G401 (cell line): ENCODE data around the gene CSF1R. TPM values are rescaled to one million over a fixed set of nuclear protein-coding genes. Genes with fewer than 3 reads are reported as not detected.

Source experiments
- DNase-seq: peaks from one replicate; pipeline ENCODE4 v3.0.0-alpha.2; 2015; ENCODE audit warnings: low spot score
- in situ Hi-C: cut with HindIII; loops from 2 replicates; pipeline ENCODE4 v1.10.0; 2016; ENCODE audit warnings: low sequenced_read_pairs, mixed read lengths
- total RNA-seq: library from RNA; depleted of rRNA; stranded (reverse); fragments of >200 nt; shearing (Covaris generic); gene quantifications from 2 replicates; pipeline ENCODE4 v1.2.3, GENCODE V29; 2014; rRNA removed

Gene CSF1R
- total RNA-seq, 1 experiment from 2014 or later = 1.1 TPM

DNA sequence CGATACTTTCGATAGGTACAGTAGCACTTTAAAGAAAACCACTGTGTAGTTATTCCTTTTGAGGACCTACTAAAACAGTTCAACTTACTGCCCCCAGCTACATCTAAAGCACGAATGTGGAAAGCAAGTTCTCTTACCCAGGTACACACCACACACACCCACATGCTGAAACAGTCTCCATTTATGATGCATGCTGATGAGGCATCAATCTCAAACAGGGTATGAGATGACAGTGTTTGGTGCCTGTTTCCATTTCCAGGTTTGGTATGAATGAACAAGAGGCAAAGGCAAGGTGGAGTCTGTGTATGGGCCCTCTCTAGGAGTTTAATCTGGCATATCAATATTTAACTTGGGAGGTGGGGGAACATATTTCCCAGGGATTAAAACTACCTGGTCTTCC, 71.9 kb downstream of the CSF1R start:
- in situ Hi-C loops = no loop called here
- DNase-seq = no peak

DNA sequence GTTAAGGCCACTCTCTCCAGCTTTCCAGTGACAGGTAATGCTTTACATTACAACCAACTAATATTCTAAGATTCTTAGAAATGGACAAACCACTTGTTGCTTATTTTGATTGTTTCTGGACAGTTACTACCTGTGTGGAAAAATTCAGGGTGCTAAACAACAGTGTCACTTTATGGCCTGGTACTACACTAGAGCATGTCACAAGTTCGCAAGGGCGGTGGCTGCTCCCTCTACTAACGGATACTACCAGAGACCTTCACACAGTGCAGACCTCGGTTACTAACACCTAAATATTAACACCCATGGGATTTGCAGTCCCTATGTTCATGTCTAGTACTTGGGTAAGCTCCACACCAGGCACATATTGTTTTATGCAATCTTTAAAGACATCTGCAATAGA, 72.4 kb downstream of the CSF1R start:
- DNase-seq = no peak
- in situ Hi-C loops = no loop called here

- in situ Hi-C loops = no loop called here
- DNase-seq = peak; percentile 37
These were observed 76.5 kb downstream of the CSF1R start for GRCh38 chr5:150009671-150010387.

DNA sequence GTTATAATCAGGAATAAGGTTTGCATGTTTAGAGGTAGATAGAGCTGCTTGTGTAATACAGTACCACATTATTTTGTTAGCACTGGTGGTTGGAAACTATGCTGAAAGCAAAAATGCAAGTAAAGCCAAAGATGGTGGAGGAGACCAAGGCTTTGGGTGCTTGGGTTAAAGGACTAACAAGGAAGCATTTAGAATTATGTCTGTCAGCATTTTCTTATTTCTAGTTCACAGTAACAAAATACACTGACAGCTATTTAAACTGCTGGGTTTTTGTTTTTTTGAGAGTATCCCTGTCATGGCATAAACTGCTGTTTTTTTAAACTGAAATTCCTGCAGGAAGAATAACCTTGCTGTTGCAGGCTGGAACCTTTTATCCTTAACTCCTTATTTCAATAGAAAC, 79.3 kb downstream of the CSF1R start:
- in situ Hi-C loops = no loop called here

DNA sequence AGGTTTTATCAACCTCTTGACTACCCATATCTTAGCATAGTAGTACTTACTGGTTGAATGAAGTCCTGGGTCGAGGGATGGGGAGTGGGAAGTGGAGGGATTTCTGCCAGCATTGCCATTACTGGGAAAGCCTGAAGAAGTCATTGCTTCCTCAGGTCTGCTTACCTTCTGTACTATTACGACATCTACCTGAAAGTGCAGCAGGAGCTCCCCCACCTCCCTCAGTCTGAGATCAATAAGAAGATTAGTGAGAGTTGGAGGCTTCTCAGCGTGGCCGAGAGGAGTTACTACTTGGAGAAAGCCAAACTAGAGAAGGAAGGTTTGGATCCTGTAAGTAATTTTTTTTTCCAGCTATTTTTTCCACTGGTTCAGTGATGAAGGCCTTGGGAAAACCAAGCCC, 80.0 kb downstream of the CSF1R start:
- no peak for DNase-seq
- in situ Hi-C loops = no loop called here

More for the DNA sequence above, 79.3 kb downstream of the CSF1R start:
- no peak for DNase-seq

Other genes starting within 250 kb of the CSF1R start
- gene PDE6A, start 141.8 kb downstream of the CSF1R start, total RNA-seq = not detected in 2 replicates
- gene SLC26A2, start 125.8 kb downstream of the CSF1R start, total RNA-seq = 4.8 and 10.2 TPM in 2 replicates
- gene TIGD6, start 85.9 kb downstream of the CSF1R start, total RNA-seq = 1.4 and 1.9 TPM in 2 replicates
- 56.9 and 58.7 TPM in 2 replicates for gene HMGXB3, start 85.8 kb downstream of the CSF1R start, total RNA-seq
- gene PDGFRB, start 69.3 kb upstream of the CSF1R start, total RNA-seq = 21.0 and 31.1 TPM in 2 replicates
- gene CDX1, start 80.2 kb upstream of the CSF1R start, total RNA-seq = not detected in 2 replicates
- not detected in 2 replicates for gene SLC6A7, start 103.5 kb upstream of the CSF1R start, total RNA-seq
- gene CAMK2A, start 203.2 kb upstream of the CSF1R start, total RNA-seq = 0.06 and 0.31 TPM in 2 replicates
- 89.2 and 100 TPM in 2 replicates for gene ARSI, start 216.4 kb upstream of the CSF1R start, total RNA-seq